IMR-90 (cell line): Measurements from ENCODE around the gene DLL1. TPM values are rescaled to one million over a fixed set of nuclear protein-coding genes. Genes with fewer than 3 reads are reported as not detected.

ENCODE experiments used
- ATAC-seq: fragments of 200-7000 bp; cut with Tn5 transposase; 2 replicates; pipeline ENCODE4 v1.9.1; 2020; ENCODE audit warnings: low read depth, mild to moderate bottlenecking, moderate library complexity
- BruUV-seq: library from RNA; stranded (reverse); fragments of 400-500 nt; replicated peaks from 2 replicates; lab custom pipeline; 2021; lab: Mats Ljungman, UMichigan
- CTCF ChIA-PET: fragments of 300-600 bp; formaldehyde crosslinking; extraction: SDS; loops from one replicate; lab custom pipeline; 2021; ENCODE audit warnings: antibody characterized with exemption; lab: Yijun Ruan, JAX
- POLR2A ChIA-PET: fragments of 300-600 bp; sonication (Branson Sonifier 250); formaldehyde crosslinking; loops from one replicate; lab custom pipeline; 2022; ENCODE audit warnings: antibody characterized with exemption; ENCODE audit not compliant: unreplicated experiment; lab: Charles Lee
- DNase-seq: peaks from one replicate; pipeline ENCODE4 v3.0.0; 2013
- H2AFZ ChIP-seq: replicated peaks from 2 replicates; pipeline ENCODE3; 2013; ENCODE audit warnings: low read length, mild to moderate bottlenecking; ENCODE audit not compliant: poor library complexity
- H2AK5ac ChIP-seq: 2 replicates; pipeline ENCODE4 v1.6.1; 2013; ENCODE audit warnings: low read depth, low read length, inconsistent platforms
- H2AK9ac ChIP-seq: replicated peaks from 2 replicates; pipeline ENCODE3; 2013; ENCODE audit warnings: mild to moderate bottlenecking, low read depth, low read length, moderate library complexity; ENCODE audit not compliant: poor library complexity
- H2BK120ac ChIP-seq: 2 replicates; pipeline ENCODE4 v1.6.1; 2013; ENCODE audit warnings: low read depth, low read length, inconsistent platforms
- H2BK15ac ChIP-seq: 3 replicates; pipeline ENCODE4 v1.6.1; 2013; ENCODE audit warnings: low read depth, low read length, inconsistent platforms
- H2BK20ac ChIP-seq: 2 replicates; pipeline ENCODE4 v1.6.1; 2013; ENCODE audit warnings: low read depth, mild to moderate bottlenecking, inconsistent platforms, low read length, moderate library complexity
- H2BK5ac ChIP-seq: 2 replicates; pipeline ENCODE4 v1.6.1; 2013; ENCODE audit warnings: mild to moderate bottlenecking, low read depth, low read length, inconsistent platforms; ENCODE audit not compliant: poor library complexity, severe bottlenecking
- H3K14ac ChIP-seq: replicated peaks from 2 replicates; pipeline ENCODE4 v1.6.1; 2013; ENCODE audit warnings: low read depth, low read length, inconsistent platforms
- H3K18ac ChIP-seq: 2 replicates; pipeline ENCODE4 v1.6.1; 2013; ENCODE audit warnings: low read depth, low read length, control low read depth
- H3K23ac ChIP-seq: 2 replicates; pipeline ENCODE4 v1.6.1; 2013; ENCODE audit warnings: low read depth, low read length, inconsistent platforms
- H3K27ac ChIP-seq: 2 replicates; pipeline ENCODE4 v1.5.1; 2013; ENCODE audit warnings: mild to moderate bottlenecking, control low read depth, low read length; ENCODE audit not compliant: insufficient read depth
- H3K27me3 ChIP-seq: 2 replicates; pipeline ENCODE4 v1.6.1; 2013; ENCODE audit warnings: low read length; ENCODE audit not compliant: control insufficient read depth, insufficient read depth
- H3K36me3 ChIP-seq: 2 replicates; pipeline ENCODE4 v1.6.1; 2013; ENCODE audit warnings: low read length, mixed read lengths; ENCODE audit not compliant: control insufficient read depth, insufficient read depth
- H3K4ac ChIP-seq: 2 replicates; pipeline ENCODE4 v1.6.1; 2013; ENCODE audit warnings: low read depth, low read length, inconsistent platforms
- H3K4me1 ChIP-seq: 2 replicates; pipeline ENCODE4 v1.6.1; 2013; ENCODE audit warnings: low read length, mixed read lengths; ENCODE audit not compliant: control insufficient read depth, insufficient read depth
- H3K4me2 ChIP-seq: 2 replicates; pipeline ENCODE4 v1.6.1; 2013; ENCODE audit warnings: low read depth, mild to moderate bottlenecking, control low read depth, low read length, moderate library complexity
- H3K4me3 ChIP-seq: 2 replicates; pipeline ENCODE4 v1.5.1; 2013; ENCODE audit warnings: low read depth, mild to moderate bottlenecking, control low read depth, low read length, moderate library complexity; ENCODE audit not compliant: insufficient read depth
- H3K56ac ChIP-seq: 2 replicates; pipeline ENCODE4 v1.6.1; 2013; ENCODE audit warnings: low read length, inconsistent platforms; ENCODE audit not compliant: insufficient read depth; ENCODE audit errors: extremely low read depth
- H3K79me1 ChIP-seq, 2 experiments: 2 replicates each; pipeline ENCODE4 v1.6.1; 2013; ENCODE audit warnings: low read length in 2 of 2, inconsistent platforms in 1 of 2, low read depth in 1 of 2
- H3K9ac ChIP-seq: 2 replicates; pipeline ENCODE4 v1.6.1; 2013; ENCODE audit warnings: low read depth, low read length, control low read depth
- H3K9me1 ChIP-seq: 2 replicates; pipeline ENCODE4 v1.6.1; 2013; ENCODE audit warnings: low read length, inconsistent platforms; ENCODE audit not compliant: insufficient read depth
- H3K9me3 ChIP-seq: 2 replicates; pipeline ENCODE4 v1.6.1; 2013; ENCODE audit warnings: low read length; ENCODE audit not compliant: control insufficient read depth, insufficient read depth
- H4K20me1 ChIP-seq: 2 replicates; pipeline ENCODE4 v1.6.1; 2013; ENCODE audit warnings: low read length, inconsistent platforms; ENCODE audit not compliant: insufficient read depth
- H4K5ac ChIP-seq: 2 replicates; pipeline ENCODE4 v1.6.1; 2013; ENCODE audit warnings: mild to moderate bottlenecking, low read depth, low read length, control low read depth
- H4K8ac ChIP-seq, 2 experiments: 2 replicates each; pipeline ENCODE4 v1.6.1; 2013; ENCODE audit warnings: low read depth in 2 of 2, low read length in 2 of 2, control low read depth in 1 of 2, inconsistent platforms in 1 of 2
- H4K91ac ChIP-seq: 2 replicates; pipeline ENCODE4 v1.6.1; 2013; ENCODE audit warnings: low read depth, low read length, inconsistent platforms; ENCODE audit not compliant: insufficient read depth
- BHLHE40 ChIP-seq: fragments of 150-350 bp; IDR thresholded peaks from 2 replicates; pipeline ENCODE4 v1.6.1; 2016; ENCODE audit warnings: mild to moderate bottlenecking, low read depth, low read length
- CHD1 ChIP-seq: IDR thresholded peaks from 2 replicates; pipeline ENCODE4 v1.6.1; 2012; ENCODE audit warnings: low read depth, low read length, improper control_type of control experiment
- POLR2A ChIP-seq: IDR thresholded peaks from 2 replicates; pipeline ENCODE4 v1.6.1; 2012; ENCODE audit warnings: mild to moderate bottlenecking, low read depth, low read length
- RCOR1 ChIP-seq: IDR thresholded peaks from 2 replicates; pipeline ENCODE4 v1.6.1; 2012; ENCODE audit warnings: mild to moderate bottlenecking, low read length, improper control_type of control experiment; ENCODE audit not compliant: insufficient replicate concordance
- WGBS, 2 experiments: methylation state at CpG; one replicate each; pipeline versions ENCODE4 v1.1.5 to v1.1.7; 2013; ENCODE audit warnings: missing lambda C conversion rate in 2 of 2; ENCODE audit not compliant: insufficient read length in 1 of 2; ENCODE audit errors: extremely low coverage in 2 of 2; 5-methylcytosine and 5-hydroxymethylcytosine counted together
- dilution Hi-C: fragments of 300-500 bp; cut with HindIII; formaldehyde crosslinking; loops from one replicate; pipeline ENCODE4 v1.14.3; 2018; ENCODE audit warnings: low sequenced_read_pairs; ENCODE audit not compliant: unreplicated experiment
- in situ Hi-C: fragments of 300-500 bp; cut with MboI; formaldehyde crosslinking; loops from 3 replicates; pipeline ENCODE4 v1.14.3; 2019; ENCODE audit warnings: low sequenced_read_pairs, inconsistent platforms, mixed read lengths
- intact Hi-C: fragments of 100-400 bp; cut with micrococcal nuclease; formaldehyde crosslinking; loops from 2 replicates; pipeline ENCODE4 v1.10.0; 2022
- polyA plus RNA-seq, 3 experiments: library from polyadenylated mRNA; depleted of rRNA; stranded (reverse); fragments of >200 nt; gene quantifications; 2 replicates each; pipeline ENCODE4 v1.2.3, GENCODE V29; 2012; ENCODE audit warnings: low replicate concordance in 1 of 3
- total RNA-seq: library from RNA; depleted of rRNA; stranded (reverse); fragments of >200 nt; gene quantifications from 2 replicates; pipeline ENCODE4 v1.2.3, GENCODE V29; 2012
- TF ChIP-seq, protein P1 (sequence below): fragments of 150-350 bp; IDR thresholded peaks from 2 replicates; pipeline ENCODE4 v1.6.1; 2016; ENCODE audit warnings: low read depth, mild to moderate bottlenecking, low read length, moderate library complexity, borderline replicate concordance
- TF ChIP-seq, protein P2 (sequence below): conservative IDR thresholded peaks from 2 replicates; pipeline ENCODE4 v1.5.1; 2012; ENCODE audit warnings: mild to moderate bottlenecking, low read depth, low read length, improper control_type of control experiment
- TF ChIP-seq, protein P3 (sequence below): fragments of 150-350 bp; IDR thresholded peaks from 2 replicates; pipeline ENCODE4 v1.6.1; 2017; ENCODE audit warnings: mild to moderate bottlenecking, antibody characterized with exemption, low read length, low read depth

DLL1 gene
- total and polyA plus RNA-seq, 2 of the 4 experiments (the other 2 are of a cell fraction), result under 0.01 to 0.31 TPM

- H4K91ac ChIP-seq, result no peak overlapping the region
- peaks cover 82% of the 10 kb centered on the region for H3K27me3 ChIP-seq
- H2BK20ac ChIP-seq, result no peak overlapping the region
- H4K20me1 ChIP-seq, result no peaks in the 10 kb centered on the region; the same call in 1 of the 2 replicates
- H3K79me1 ChIP-seq, result no peaks in the 10 kb centered on the region
- DNase-seq (no peak), ATAC-seq (no peak)
- intact Hi-C loops (loop anchor here (5.0 to 10.0 kb wide), 2 partner anchors 239 to 459 kb away; no protein-coding TSS in a partner anchor), in situ Hi-C loops (no loop called here), dilution Hi-C loops (no loop called here)
- WGBS, 2 experiments, result 16% methylated on average over 8 of the region's 23 CpGs; no CpG with 5 or more reads in 1 of the 2 experiments
- H3K9me1 ChIP-seq, result peaks cover 4% of the 10 kb centered on the region; the same call in 1 of the 2 replicates
- ChIA-PET POLR2A (no interaction called here), CTCF (interaction anchor here (0.7 to 1.8 kb wide), 3 partner anchors 462 to 504 kb away, joined by 3 to 9 read pairs (median 4); no protein-coding TSS in a partner anchor)
- H3K56ac ChIP-seq, result no peak overlapping the region
- H3K23ac ChIP-seq, result no peak overlapping the region
- no peak overlapping the region for H2BK5ac ChIP-seq
- H2AK9ac ChIP-seq, result no peak overlapping the region
- H3K4ac ChIP-seq, result no peak overlapping the region
- no peak overlapping the region for H3K4me3 ChIP-seq
- TF ChIP-seq POLR2A (no peak), BHLHE40 (no peak), CHD1 (no peak), RCOR1 (no peak)
- TF ChIP-seq, protein P1, sequence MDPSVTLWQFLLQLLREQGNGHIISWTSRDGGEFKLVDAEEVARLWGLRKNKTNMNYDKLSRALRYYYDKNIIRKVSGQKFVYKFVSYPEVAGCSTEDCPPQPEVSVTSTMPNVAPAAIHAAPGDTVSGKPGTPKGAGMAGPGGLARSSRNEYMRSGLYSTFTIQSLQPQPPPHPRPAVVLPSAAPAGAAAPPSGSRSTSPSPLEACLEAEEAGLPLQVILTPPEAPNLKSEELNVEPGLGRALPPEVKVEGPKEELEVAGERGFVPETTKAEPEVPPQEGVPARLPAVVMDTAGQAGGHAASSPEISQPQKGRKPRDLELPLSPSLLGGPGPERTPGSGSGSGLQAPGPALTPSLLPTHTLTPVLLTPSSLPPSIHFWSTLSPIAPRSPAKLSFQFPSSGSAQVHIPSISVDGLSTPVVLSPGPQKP, result no peak
- TF ChIP-seq, protein P2, sequence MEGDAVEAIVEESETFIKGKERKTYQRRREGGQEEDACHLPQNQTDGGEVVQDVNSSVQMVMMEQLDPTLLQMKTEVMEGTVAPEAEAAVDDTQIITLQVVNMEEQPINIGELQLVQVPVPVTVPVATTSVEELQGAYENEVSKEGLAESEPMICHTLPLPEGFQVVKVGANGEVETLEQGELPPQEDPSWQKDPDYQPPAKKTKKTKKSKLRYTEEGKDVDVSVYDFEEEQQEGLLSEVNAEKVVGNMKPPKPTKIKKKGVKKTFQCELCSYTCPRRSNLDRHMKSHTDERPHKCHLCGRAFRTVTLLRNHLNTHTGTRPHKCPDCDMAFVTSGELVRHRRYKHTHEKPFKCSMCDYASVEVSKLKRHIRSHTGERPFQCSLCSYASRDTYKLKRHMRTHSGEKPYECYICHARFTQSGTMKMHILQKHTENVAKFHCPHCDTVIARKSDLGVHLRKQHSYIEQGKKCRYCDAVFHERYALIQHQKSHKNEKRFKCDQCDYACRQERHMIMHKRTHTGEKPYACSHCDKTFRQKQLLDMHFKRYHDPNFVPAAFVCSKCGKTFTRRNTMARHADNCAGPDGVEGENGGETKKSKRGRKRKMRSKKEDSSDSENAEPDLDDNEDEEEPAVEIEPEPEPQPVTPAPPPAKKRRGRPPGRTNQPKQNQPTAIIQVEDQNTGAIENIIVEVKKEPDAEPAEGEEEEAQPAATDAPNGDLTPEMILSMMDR, result no peak
- TF ChIP-seq, protein P3, sequence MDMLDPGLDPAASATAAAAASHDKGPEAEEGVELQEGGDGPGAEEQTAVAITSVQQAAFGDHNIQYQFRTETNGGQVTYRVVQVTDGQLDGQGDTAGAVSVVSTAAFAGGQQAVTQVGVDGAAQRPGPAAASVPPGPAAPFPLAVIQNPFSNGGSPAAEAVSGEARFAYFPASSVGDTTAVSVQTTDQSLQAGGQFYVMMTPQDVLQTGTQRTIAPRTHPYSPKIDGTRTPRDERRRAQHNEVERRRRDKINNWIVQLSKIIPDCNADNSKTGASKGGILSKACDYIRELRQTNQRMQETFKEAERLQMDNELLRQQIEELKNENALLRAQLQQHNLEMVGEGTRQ, result no peak
- no peak overlapping the region for H2BK15ac ChIP-seq
- H3K27ac ChIP-seq, result no peak overlapping the region
- no peak overlapping the region for H2BK120ac ChIP-seq
- H3K36me3 ChIP-seq, result no peaks in the 10 kb centered on the region
- peaks cover 4% of the 10 kb centered on the region; the same call in 1 of the 2 replicates for H3K4me1 ChIP-seq
- 0 out of 2 replicates have a peak overlapping the region, but pooled peaks have one; percentile 26 for H3K4me2 ChIP-seq
- H2AK5ac ChIP-seq, result no peak overlapping the region
- H3K9me3 ChIP-seq, result peaks cover 4% of the 10 kb centered on the region; the same call in 1 of the 2 replicates
- H4K5ac ChIP-seq, result no peak overlapping the region
- no peak overlapping the region for H3K18ac ChIP-seq
- H2AFZ ChIP-seq, result no peak overlapping the region
- H3K9ac ChIP-seq, result no peak overlapping the region
- no TSS peak for BruUV-seq
- no peak overlapping the region for H4K8ac ChIP-seq
- no peak overlapping the region for H3K14ac ChIP-seq
These were observed 2.7 kb upstream of the DLL1 start for GRCh38 chr6:170293341-170294231.
